HG03064 (cell line): ENCODE results near the gene GLRX5.
A peak's percentile ranks its signal among the peaks of the same experiment; 100 is the strongest.

Experiments used
- ATAC-seq: cut with Tn5 transposase; IDR thresholded peaks from one replicate; pipeline ENCODE4 v1.9.1; 2021; ENCODE audit warnings: low read depth; ENCODE audit not compliant: unreplicated experiment

GLRX5 gene

GRCh38 chr14:95515596-95516552 is 19.0 kb upstream of the GLRX5 start:
- peak; percentile 74 for ATAC-seq

GRCh38 chr14:95516554-95517181 is 18.2 kb upstream of the GLRX5 start, which contains the start of gene SYNE3:
SYNE3 (minus strand) TSS chr14:95516650; CDS start chr14:95475821, 40,829 bp downstream.
- peak; percentile 46 for ATAC-seq

GRCh38 chr14:95518045-95518751 is 16.7 kb upstream of the GLRX5 start:
- no peak for ATAC-seq

DNA sequence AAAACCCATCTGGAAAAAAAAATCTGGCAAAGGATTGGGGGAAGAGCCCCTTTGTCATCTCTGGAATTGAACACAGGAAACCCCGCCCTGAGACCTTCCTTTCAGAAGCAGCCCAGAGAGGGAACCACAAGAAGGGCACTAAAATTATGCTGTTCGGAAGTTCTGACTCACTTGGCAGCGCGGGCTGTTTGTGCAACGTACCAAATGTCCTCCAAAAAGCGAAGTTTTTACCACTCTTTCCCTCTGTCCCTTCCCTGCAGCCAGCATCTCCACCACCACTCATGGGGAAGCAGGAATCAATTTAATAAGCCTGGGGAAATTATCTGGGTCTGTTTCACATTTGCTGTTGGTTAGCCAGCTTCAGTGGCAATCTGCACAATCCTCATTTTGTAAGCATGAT is 15.2 kb upstream of the GLRX5 start:
- ATAC-seq: no peak

- ATAC-seq: no peak
Measured at GRCh38 chr14:95520346-95520745, 14.5 kb upstream of the GLRX5 start.

DNA sequence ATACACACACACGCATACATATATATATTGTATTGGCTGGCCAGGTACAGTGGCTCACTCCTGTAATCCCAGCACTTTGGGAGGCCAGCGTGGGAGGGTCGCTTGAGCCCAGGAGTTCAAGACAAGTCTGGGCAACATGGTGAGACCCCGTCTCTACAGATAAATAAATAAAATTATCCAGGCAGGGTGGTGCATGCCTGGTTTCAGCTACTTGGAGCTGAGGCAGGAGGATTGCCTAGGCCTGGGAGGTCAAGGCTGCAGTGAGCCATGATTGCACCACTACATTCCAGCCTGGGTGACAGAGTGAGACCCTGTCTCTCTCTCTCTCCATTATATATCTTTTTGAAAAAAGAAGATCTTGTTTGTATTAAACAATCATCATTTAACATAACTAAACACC is 13.8 kb upstream of the GLRX5 start:
- ATAC-seq: no peak

- ATAC-seq: no peak
Measured at GRCh38 chr14:95522116-95522515, 12.7 kb upstream of the GLRX5 start.

- ATAC-seq: no peak
Measured at GRCh38 chr14:95522556-95522955, 12.3 kb upstream of the GLRX5 start.

- no peak for ATAC-seq
Measured at GRCh38 chr14:95523051-95523814, 11.6 kb upstream of the GLRX5 start.

DNA sequence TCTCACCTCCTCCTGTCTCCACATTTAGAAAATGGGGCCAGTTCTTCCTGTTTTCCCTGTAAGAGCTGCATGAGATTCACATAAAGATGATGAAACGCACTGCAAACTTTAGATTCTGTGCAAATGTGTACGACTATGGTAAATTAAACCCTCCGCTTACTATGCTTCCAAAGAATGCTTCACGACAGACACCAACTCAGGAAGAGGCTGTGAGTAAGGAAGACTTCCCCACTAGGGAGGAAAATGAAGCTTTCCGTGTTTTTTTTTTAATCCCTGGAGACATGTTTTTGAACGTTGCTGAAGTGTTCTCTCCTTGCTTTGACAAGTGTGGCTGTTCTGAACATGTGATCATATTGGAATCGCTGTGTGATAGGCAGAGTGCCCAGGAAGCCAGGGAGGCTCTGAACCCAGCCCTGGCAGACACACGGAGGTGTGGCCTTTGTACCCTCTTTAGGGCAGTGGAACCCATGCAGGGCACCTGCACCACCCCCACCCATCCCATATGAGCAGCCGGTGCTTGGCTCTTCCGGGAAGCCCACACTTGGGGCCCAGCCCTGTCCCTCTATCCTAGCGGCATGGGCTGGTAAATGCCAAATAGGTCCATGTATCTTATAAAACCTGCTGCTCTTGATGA is 10.9 kb upstream of the GLRX5 start:
- no peak for ATAC-seq

- no peak for ATAC-seq
Measured at GRCh38 chr14:95524706-95525512, 9.9 kb upstream of the GLRX5 start.

GRCh38 chr14:95525999-95526398 is 8.9 kb upstream of the GLRX5 start:
- no peak for ATAC-seq

DNA sequence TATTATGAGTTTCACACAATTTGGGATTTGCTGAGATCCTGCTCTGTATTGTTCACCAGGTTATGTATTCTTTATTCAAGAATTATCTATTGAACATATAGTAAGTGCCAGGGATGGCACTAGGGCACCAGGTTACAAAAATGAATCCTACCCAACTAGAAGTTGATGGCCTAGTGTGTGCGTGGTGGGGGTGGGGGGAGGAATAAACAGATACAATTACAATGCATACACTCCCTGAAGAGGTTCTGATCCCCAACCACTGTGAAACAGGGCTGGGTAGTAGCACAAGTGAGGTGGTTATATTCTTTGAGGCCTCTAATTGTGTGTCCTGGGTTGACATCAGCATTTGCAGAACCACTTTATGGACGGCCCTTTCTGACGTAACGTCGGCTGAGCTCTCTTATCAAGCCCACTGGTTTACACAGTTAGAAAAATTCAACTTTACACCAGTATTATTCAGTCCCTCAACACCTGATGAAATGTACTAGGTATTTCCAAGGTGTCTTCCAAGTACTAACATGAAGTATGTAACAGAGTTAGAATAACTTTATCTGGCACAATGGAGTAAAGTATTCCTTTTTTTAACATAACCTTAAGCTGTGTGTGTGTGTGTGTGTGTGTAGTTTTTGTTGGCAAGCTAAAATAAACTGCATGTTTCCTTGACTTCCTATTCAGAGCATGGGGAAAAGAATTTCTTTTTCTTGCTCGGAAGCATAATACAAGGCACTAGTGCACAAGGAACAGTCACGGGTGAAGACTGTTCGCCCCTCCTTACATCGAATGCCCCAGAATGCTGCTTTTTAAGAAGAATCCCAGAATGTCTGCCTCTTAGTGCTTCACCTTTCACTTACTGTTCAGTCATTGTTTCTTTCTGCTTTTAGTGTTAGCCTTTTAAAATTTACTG is 8.1 kb upstream of the GLRX5 start:
- no peak for ATAC-seq

DNA sequence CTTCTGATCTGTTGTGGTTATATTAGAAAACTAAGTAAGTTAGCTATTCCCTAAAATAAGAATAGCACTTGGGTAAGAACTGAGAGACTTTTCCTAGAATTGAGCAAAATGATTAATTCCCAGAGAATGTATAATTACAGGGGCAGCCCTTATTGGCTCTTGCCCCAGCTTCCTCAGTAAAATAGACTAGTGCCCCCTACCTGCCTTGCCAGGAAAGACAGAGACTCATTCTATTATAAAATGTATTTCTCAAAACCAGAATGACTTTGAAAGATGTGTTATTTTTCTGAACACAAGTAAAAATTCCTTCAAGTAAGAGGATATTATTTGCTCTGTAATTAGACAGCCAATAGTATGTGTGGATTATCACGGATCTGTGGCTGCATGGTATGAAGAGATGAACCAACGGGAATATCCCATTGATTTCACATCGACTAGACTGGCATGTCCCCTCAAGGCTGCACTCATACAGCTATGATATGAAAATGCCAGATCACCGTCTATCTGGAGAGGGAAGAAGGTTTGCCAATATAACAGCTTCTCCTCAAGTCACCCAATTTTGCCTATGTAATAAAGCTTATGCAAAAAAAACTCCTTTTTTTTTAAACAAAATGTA is 7.4 kb upstream of the GLRX5 start:
- ATAC-seq: no peak

DNA sequence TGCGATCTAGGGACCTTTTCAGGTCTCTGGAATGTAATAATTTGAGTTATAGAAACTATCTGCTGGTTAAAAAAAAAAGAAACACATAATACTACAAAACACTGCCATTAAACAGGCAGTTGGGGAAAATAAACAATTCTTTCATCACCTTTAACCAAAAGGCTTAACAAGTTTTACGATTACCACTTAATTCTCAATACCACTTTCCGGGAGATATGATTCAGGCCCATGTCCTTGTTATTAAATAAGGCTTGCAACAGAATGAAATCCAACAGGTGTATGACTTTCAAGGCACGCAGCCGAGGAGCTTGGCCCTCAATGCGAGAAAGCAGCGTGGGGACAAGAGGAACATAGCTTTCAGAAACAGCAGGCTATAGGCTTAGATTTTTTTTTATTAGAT is 5.6 kb upstream of the GLRX5 start:
- no peak for ATAC-seq

- ATAC-seq: no peak
Measured at GRCh38 chr14:95530473-95531276, 4.2 kb upstream of the GLRX5 start.

DNA sequence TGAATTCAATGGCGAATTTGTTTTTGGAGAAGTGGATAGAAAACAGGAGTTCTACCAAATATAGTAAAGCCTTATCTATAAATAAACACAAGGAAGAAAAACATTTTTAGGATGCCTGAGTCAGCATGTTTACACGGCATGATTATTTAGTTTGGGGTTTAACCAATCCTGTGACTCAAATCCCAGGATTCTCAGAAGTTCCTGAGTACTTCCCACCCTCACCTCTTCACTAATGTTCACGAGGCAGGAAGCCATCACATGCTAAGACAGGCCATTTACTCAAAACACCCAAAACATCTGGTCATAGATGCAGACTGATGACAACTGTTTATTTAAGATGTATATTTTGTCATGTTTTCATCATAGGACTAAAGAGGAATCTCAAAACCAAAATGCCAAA is 3.4 kb upstream of the GLRX5 start:
- no peak for ATAC-seq
